Urothelium cell line (cell line): ENCODE measurements around the gene CLCA4.
"Not testable (repeated sequence)": the region's sequence is repeated elsewhere in the genome, so short reads cannot be mapped to it uniquely, and the experiment has no call there.

ENCODE experiments used
- DNase-seq: peaks from one replicate; pipeline ENCODE4 v3.0.0; 2011; ENCODE audit warnings: low spot score, mixed read lengths
- FAIRE-seq: peaks from 2 replicates; lab custom pipeline; 2011; peaks lifted over from hg19 to GRCh38; lab: Jason Lieb, UNC

The CLCA4 gene

GRCh38 chr1:86530211-86530845, 16.6 kb upstream of the CLCA4 start:
- FAIRE-seq, result no peak
- no peak for DNase-seq

GRCh38 chr1:86537928-86538695, 8.8 kb upstream of the CLCA4 start:
- DNase-seq (no peak), FAIRE-seq (peak; percentile 5)

GRCh38 chr1:86538775-86539174, 8.1 kb upstream of the CLCA4 start:
- FAIRE-seq (no peak), DNase-seq (no peak)

GRCh38 chr1:86541859-86542258, 5.0 kb upstream of the CLCA4 start:
- no peak for FAIRE-seq

GRCh38 chr1:86542631-86543030, 4.2 kb upstream of the CLCA4 start:
- FAIRE-seq, result no peak
- peak; percentile 27 for DNase-seq

More at GRCh38 chr1:86541859-86542258, 5.0 kb upstream of the CLCA4 start:
- DNase-seq, result no peak

- DNase-seq, result no peak
- no peak for FAIRE-seq
Measured at GRCh38 chr1:86548839-86549238, 2.0 kb downstream of the CLCA4 start.

GRCh38 chr1:86551305-86551704, 4.4 kb downstream of the CLCA4 start:
- FAIRE-seq, result no peak
- no peak for DNase-seq

- no peak for FAIRE-seq
Measured at GRCh38 chr1:86552376-86552775, 5.5 kb downstream of the CLCA4 start.

GRCh38 chr1:86557739-86558138, 10.9 kb downstream of the CLCA4 start:
- no peak for FAIRE-seq

More at GRCh38 chr1:86552376-86552775, 5.5 kb downstream of the CLCA4 start:
- no peak for DNase-seq

GRCh38 chr1:86563849-86564248, 17.0 kb downstream of the CLCA4 start:
- no peak for DNase-seq
- no peak for FAIRE-seq

More at GRCh38 chr1:86557739-86558138, 10.9 kb downstream of the CLCA4 start:
- DNase-seq, result no peak

GRCh38 chr1:86567341-86567740, 20.5 kb downstream of the CLCA4 start:
- FAIRE-seq, result no peak
- no peak for DNase-seq

GRCh38 chr1:86567878-86568277, 21.0 kb downstream of the CLCA4 start:
- DNase-seq (no peak), FAIRE-seq (no peak)

- FAIRE-seq (no peak), DNase-seq (no peak)
Measured at GRCh38 chr1:86573763-86574484, 27.0 kb downstream of the CLCA4 start.

- FAIRE-seq (no peak), DNase-seq (no peak)
Measured at GRCh38 chr1:86581231-86581630, 34.4 kb downstream of the CLCA4 start.

- no peak for DNase-seq
- FAIRE-seq, result no peak
Measured at GRCh38 chr1:86582161-86582560, 35.3 kb downstream of the CLCA4 start.

- DNase-seq (no peak), FAIRE-seq (no peak)
Measured at GRCh38 chr1:86583032-86583431, 36.2 kb downstream of the CLCA4 start.

- no peak for DNase-seq
- no peak for FAIRE-seq
Measured at GRCh38 chr1:86583593-86583992, 36.7 kb downstream of the CLCA4 start.

GRCh38 chr1:86594284-86594770, 47.4 kb downstream of the CLCA4 start:
- DNase-seq (no peak), FAIRE-seq (no peak)

GRCh38 chr1:86596224-86596623, 49.3 kb downstream of the CLCA4 start:
- DNase-seq (no peak), FAIRE-seq (no peak)

GRCh38 chr1:86596741-86597290, 49.9 kb downstream of the CLCA4 start:
- DNase-seq (no peak), FAIRE-seq (no peak)

- FAIRE-seq, DNase-seq: not testable (repeated sequence)
Measured at GRCh38 chr1:86606080-86606479, 59.2 kb downstream of the CLCA4 start.
